ENCODE measurements around the gene SURF2.

- TF ChIP-seq, protein P1, sequence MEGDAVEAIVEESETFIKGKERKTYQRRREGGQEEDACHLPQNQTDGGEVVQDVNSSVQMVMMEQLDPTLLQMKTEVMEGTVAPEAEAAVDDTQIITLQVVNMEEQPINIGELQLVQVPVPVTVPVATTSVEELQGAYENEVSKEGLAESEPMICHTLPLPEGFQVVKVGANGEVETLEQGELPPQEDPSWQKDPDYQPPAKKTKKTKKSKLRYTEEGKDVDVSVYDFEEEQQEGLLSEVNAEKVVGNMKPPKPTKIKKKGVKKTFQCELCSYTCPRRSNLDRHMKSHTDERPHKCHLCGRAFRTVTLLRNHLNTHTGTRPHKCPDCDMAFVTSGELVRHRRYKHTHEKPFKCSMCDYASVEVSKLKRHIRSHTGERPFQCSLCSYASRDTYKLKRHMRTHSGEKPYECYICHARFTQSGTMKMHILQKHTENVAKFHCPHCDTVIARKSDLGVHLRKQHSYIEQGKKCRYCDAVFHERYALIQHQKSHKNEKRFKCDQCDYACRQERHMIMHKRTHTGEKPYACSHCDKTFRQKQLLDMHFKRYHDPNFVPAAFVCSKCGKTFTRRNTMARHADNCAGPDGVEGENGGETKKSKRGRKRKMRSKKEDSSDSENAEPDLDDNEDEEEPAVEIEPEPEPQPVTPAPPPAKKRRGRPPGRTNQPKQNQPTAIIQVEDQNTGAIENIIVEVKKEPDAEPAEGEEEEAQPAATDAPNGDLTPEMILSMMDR (conservative IDR thresholded peaks at IDR 0.05; ENCODE audit: low read length), result no peak
- TF ChIP-seq EZH2phosphoT487 (IDR thresholded peaks at IDR 0.05; ENCODE audit: borderline replicate concordance), result no peak
These were observed 16.7 kb upstream of the SURF2 start for GRCh38 chr9:133339641-133340040.

Data from Loucy (cell line).